Measurements from ENCODE around the gene FGD4.

DNA sequence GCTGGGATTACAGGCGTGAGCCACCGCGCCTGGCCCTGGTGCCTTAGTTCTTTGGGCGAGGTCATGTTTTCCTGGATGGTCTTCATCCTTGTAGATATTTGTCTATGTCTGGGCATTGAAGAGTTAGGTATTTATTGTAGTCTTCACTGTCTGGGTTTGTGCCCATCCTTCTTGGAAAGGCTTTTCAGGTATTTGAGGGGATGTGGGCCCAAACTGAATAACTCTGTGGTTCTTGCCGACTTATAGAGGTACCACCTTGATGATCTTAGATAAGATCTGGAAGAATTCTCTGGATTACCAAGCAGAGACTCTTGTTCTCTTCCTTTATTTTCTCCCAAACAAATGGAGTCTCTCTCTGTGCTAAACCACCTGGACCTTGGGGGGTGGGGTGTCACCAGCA is 18.9 kb downstream of the FGD4 start:
- TF ChIP-seq, protein P1, sequence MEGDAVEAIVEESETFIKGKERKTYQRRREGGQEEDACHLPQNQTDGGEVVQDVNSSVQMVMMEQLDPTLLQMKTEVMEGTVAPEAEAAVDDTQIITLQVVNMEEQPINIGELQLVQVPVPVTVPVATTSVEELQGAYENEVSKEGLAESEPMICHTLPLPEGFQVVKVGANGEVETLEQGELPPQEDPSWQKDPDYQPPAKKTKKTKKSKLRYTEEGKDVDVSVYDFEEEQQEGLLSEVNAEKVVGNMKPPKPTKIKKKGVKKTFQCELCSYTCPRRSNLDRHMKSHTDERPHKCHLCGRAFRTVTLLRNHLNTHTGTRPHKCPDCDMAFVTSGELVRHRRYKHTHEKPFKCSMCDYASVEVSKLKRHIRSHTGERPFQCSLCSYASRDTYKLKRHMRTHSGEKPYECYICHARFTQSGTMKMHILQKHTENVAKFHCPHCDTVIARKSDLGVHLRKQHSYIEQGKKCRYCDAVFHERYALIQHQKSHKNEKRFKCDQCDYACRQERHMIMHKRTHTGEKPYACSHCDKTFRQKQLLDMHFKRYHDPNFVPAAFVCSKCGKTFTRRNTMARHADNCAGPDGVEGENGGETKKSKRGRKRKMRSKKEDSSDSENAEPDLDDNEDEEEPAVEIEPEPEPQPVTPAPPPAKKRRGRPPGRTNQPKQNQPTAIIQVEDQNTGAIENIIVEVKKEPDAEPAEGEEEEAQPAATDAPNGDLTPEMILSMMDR (IDR thresholded peaks at IDR 0.05; ENCODE audit: borderline replicate concordance, extremely low read depth, low read length, poor library complexity, severe bottlenecking), result no peak
- TF ChIP-seq EZH2 (IDR thresholded peaks at IDR 0.05; ENCODE audit: borderline replicate concordance, low read depth, low read length, severe bottlenecking), result no peak
